BE2C (cell line): ENCODE data around the gene ZNF98. TPM values are rescaled to one million over a fixed set of nuclear protein-coding genes. Genes with fewer than 3 reads are reported as not detected.

Source experiments
- DNase-seq: peaks from one replicate; pipeline ENCODE4 v3.0.0-alpha.2; 2020
- H3K27me3 ChIP-seq: fragments of 250-450 bp; sonication (Bioruptor Pico); 2 replicates; pipeline ENCODE4 v1.5.1; 2020; ENCODE audit warnings: mild to moderate bottlenecking
- H3K36me3 ChIP-seq: fragments of 250-450 bp; sonication (Bioruptor Pico); 2 replicates; pipeline ENCODE4 v1.5.1; 2020; ENCODE audit warnings: mild to moderate bottlenecking
- H3K4me1 ChIP-seq: fragments of 250-450 bp; sonication (Bioruptor Pico); 2 replicates; pipeline ENCODE4 v1.5.1; 2020
- H3K4me3 ChIP-seq: 2 replicates; pipeline ENCODE4 v1.5.1; 2011; ENCODE audit warnings: low read depth, low read length
- H3K9me3 ChIP-seq: fragments of 250-450 bp; sonication (Bioruptor Pico); 2 replicates; pipeline ENCODE4 v1.5.1; 2020
- polyA plus RNA-seq: library from polyadenylated mRNA; unstranded; fragments of >200 nt; gene quantifications from one replicate; pipeline ENCODE4 v1.2.1, GENCODE V29; 2012; ENCODE audit warnings: low read depth, missing spikeins; ENCODE audit not compliant: insufficient read length, insufficient read depth
- TF ChIP-seq, protein P1 (sequence below): IDR thresholded peaks from 2 replicates; pipeline ENCODE4 v1.5.1; 2012; ENCODE audit warnings: mild to moderate bottlenecking, low read depth, low read length

ZNF98 gene
- not detected for polyA plus RNA-seq

DNA sequence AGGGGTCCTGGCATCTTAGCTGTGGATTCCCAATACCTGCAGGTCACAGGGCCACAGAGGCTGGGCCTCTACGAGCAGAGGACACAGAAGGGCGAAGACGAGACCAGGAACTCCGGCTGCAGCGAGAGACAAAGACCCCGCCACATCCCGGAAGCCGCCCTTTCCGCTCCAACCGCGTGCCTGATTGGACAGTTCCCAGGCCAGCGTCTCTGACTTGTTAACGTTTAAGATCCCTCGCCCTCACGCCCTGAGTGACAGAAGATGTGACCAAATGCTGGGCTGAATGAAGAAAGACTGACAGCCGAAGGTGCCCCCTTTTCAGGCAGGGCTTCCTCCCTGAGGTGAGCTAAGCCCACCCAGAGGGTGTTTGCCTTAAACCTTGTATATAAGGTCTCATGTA lies at the start of gene ZNF98:
Gene ZNF98 (minus strand): TSS at position 136 of the 400 bp plus-strand sequence. CDS start 122 bp downstream, at position 14.
- H3K9me3 ChIP-seq: no peaks in the 10 kb centered on the region; the same call in 1 of the 2 replicates

DNA sequence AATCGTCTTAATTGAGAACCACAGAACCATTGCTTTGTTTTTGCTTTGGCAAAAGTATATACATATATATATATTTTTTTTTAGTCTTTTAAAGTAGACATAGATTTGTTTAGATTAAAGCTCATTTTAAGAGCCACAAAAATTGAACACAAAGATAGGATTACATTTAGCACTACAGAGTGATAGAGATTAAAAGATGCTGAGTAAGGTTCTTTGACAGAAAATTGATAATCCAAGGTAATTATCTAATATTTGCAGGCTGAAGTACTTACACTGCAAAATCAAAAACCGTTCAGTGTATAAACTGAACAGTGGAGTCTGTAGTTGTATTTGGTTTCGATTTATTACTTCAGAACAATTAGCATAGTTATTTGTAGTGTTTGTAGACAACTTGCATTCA lies 24.5 kb upstream of the ZNF98 start:
- DNase-seq: no peak
- no peaks in the 10 kb centered on the region for H3K27me3 ChIP-seq
- H3K36me3 ChIP-seq: no peaks in the 10 kb centered on the region
- H3K4me3 ChIP-seq: no peak overlapping the region
- no peaks in the 10 kb centered on the region for H3K9me3 ChIP-seq
- no peaks in the 10 kb centered on the region for H3K4me1 ChIP-seq
- TF ChIP-seq, protein P1, sequence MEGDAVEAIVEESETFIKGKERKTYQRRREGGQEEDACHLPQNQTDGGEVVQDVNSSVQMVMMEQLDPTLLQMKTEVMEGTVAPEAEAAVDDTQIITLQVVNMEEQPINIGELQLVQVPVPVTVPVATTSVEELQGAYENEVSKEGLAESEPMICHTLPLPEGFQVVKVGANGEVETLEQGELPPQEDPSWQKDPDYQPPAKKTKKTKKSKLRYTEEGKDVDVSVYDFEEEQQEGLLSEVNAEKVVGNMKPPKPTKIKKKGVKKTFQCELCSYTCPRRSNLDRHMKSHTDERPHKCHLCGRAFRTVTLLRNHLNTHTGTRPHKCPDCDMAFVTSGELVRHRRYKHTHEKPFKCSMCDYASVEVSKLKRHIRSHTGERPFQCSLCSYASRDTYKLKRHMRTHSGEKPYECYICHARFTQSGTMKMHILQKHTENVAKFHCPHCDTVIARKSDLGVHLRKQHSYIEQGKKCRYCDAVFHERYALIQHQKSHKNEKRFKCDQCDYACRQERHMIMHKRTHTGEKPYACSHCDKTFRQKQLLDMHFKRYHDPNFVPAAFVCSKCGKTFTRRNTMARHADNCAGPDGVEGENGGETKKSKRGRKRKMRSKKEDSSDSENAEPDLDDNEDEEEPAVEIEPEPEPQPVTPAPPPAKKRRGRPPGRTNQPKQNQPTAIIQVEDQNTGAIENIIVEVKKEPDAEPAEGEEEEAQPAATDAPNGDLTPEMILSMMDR: no peak

More for the DNA sequence above, at the start of gene ZNF98:
- no peaks in the 10 kb centered on the region for H3K4me1 ChIP-seq
- H3K27me3 ChIP-seq: no peaks in the 10 kb centered on the region
- TF ChIP-seq, protein P1: no peak
- DNase-seq: no peak
- H3K4me3 ChIP-seq: no peak within 1 kb of the TSS
- H3K36me3 ChIP-seq: no peaks in the 10 kb centered on the region

DNA sequence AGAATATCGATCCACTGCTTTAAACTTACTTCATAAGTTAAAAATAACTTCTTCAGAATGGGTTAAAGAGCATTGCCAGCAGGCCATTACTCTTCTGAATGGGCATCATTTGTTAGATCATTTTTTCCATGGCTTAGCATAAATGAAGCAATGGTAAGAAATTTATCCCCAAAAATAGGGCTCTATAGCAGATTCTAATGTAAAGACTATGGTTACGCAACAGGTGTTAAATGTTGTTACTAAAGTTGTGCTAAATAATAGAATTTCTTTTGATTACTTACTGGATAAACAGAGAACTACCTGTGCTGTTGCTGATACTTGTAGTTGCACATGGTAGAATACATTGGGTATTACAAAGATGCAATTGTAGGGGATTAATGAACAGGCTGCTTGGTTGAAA lies 15.9 kb upstream of the ZNF98 start:
- Histone ChIP-seq H3K4me3 (no peak overlapping the region), H3K9me3 (no peaks in the 10 kb centered on the region), H3K36me3 (no peaks in the 10 kb centered on the region), H3K27me3 (no peaks in the 10 kb centered on the region), H3K4me1 (no peaks in the 10 kb centered on the region)
- no peak for DNase-seq
- TF ChIP-seq, protein P1: no peak

DNA sequence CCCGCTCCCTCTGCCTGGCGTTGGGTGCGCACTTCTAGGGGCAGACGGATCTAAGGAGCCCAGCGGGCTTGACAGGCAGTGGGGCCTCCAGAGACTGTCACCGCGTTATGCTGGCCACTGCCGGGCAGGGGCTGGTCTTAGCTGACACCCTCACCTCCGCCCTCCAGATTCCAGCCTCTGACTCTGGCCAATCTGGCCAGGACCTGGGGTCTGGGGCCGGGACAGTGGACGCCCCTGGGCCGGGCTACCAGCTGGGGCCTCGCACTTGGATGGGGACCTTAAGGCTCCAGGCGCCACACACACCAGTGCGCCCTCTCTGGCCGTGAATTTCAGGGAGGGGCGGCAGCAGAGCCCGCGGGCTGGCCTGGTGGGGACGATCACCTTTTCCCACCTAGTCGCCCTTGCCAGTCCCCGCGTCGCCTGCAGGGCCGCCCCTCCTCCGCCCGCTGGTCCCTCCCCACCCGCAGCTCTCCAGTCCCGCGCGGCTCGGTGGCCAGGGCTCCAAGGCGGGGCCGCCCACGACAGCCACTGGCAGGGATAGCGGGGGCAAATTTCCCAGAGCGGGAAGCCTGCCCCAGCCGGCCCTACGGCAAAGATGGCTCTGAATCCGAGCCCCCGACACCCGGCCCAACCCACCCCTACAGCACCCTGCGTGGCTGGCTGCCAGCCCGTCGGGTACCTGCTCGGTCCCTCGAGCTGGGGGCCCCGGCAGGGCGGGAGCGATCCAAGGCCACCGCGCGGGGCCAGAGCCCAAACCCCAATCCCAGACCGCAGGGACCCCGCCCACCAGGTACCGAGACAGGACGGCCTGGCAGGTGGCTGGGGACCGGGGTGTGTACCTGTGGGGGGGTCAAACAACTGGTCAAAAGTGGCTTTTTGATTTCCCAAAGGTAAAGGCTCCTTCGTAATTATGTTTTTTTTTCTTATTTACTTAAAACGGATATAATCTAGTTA lies 6.1 kb upstream of the ZNF98 start:
- DNase-seq: no peak
- Histone ChIP-seq H3K27me3 (no peaks in the 10 kb centered on the region), H3K4me3 (no peak overlapping the region), H3K36me3 (no peaks in the 10 kb centered on the region), H3K4me1 (no peaks in the 10 kb centered on the region), H3K9me3 (no peaks in the 10 kb centered on the region)
- TF ChIP-seq, protein P1: no peak

DNA sequence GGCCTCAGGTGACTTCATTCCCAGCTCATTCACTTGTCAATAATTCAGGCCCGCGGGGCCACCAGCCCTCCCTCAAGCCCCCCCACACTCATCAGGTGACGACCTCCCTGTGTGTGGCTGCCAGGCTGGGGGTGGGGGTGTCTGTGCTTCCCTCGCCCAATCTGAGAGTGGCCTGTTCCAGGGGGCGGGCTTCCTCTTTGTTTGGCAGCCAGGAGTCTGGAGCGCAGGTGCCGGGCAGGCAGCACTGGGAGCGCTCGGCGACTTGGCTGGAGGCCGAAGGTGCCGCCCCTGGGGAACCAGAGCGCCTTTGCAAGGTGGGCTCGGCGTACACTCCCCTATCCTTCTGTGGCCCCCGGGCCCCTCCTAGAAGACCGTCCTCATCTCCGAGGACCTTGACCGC lies 5.4 kb upstream of the ZNF98 start:
- no peak for DNase-seq
- Histone ChIP-seq H3K36me3 (no peaks in the 10 kb centered on the region), H3K27me3 (no peaks in the 10 kb centered on the region), H3K9me3 (no peaks in the 10 kb centered on the region), H3K4me3 (no peak overlapping the region), H3K4me1 (no peaks in the 10 kb centered on the region)
- TF ChIP-seq, protein P1: no peak

DNA sequence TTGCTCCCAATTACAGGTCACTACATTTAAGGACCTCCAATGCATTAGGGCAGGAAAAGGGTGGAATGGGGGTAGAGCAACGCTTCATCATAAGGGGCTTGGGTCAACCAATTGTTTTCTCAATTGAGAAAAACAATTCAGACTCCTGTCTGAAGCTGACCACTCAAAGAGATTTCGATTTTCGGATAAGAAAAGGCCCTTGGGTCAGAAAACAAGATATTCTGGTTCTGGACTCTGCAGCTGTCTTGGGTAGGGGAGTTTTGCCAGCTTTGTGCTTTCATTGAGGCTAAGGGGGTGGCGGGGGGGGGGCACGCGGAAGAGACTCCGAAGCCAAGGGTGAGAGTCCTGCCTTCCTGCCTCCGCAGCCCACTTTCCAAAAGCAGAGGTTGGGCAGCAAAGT lies 4.8 kb upstream of the ZNF98 start:
- no peaks in the 10 kb centered on the region for H3K4me1 ChIP-seq
- H3K27me3 ChIP-seq: no peaks in the 10 kb centered on the region
- H3K9me3 ChIP-seq: no peaks in the 10 kb centered on the region
- H3K4me3 ChIP-seq: no peak overlapping the region
- TF ChIP-seq, protein P1: no peak
- DNase-seq: no peak
- no peaks in the 10 kb centered on the region for H3K36me3 ChIP-seq
